Naive thymus-derived CD4-positive, alpha-beta T cell (primary cell): ENCODE data around the gene GLS. TPM values are rescaled to one million over a fixed set of nuclear protein-coding genes. Genes with fewer than 3 reads are reported as not detected.

Experiments
- ATAC-seq: fragments of 150-1000 bp; cut with Tn5 transposase; 2 replicates; pipeline ENCODE4 v1.10.0; 2021; ENCODE audit warnings: mild to moderate bottlenecking, moderate library complexity
- CTCF ChIA-PET: fragments of 350-600 bp; sonication (Branson Sonifier 250); formaldehyde crosslinking; loops from one replicate; lab custom pipeline; 2021; ENCODE audit warnings: antibody characterized with exemption; lab: Charles Lee
- POLR2A ChIA-PET: fragments of 350-600 bp; sonication (Branson Sonifier 250); formaldehyde crosslinking; loops from one replicate; lab custom pipeline; 2021; ENCODE audit warnings: antibody characterized with exemption, inconsistent platforms; lab: Charles Lee
- DNase-seq, 9 donors: peaks; one replicate each; pipeline versions ENCODE4 v3.0.0 to v3.0.0-alpha.2; 2020 to 2022; ENCODE audit warnings: mixed read lengths in 1 of 9
- H3K27ac ChIP-seq: one replicate; pipeline ENCODE4 v1.7.0; 2013; ENCODE audit warnings: mild to moderate bottlenecking, low read depth, low read length, moderate library complexity
- H3K27me3 ChIP-seq, 2 donors: one replicate each; pipeline ENCODE4 v1.7.0; 2013; ENCODE audit warnings: low read length in 2 of 2, mild to moderate bottlenecking in 2 of 2, moderate library complexity in 2 of 2; ENCODE audit not compliant: control insufficient read depth in 2 of 2, insufficient read depth in 2 of 2
- H3K36me3 ChIP-seq, 3 experiments: 1 replicate in 2 of 3; 2 replicates in 1 of 3; pipeline ENCODE4 v1.7.0; 2013; ENCODE audit warnings: low read length in 3 of 3, mild to moderate bottlenecking in 3 of 3, moderate library complexity in 1 of 3; ENCODE audit not compliant: insufficient read depth in 3 of 3, control insufficient read depth in 2 of 3
- H3K4me1 ChIP-seq, 2 donors: one replicate each; pipeline ENCODE4 v1.7.0; 2013; ENCODE audit warnings: low read length in 2 of 2, mild to moderate bottlenecking in 2 of 2, moderate library complexity in 1 of 2; ENCODE audit not compliant: control insufficient read depth in 2 of 2, insufficient read depth in 2 of 2
- H3K4me3 ChIP-seq: 2 replicates; pipeline ENCODE4 v1.7.0; 2013; ENCODE audit warnings: mild to moderate bottlenecking, low read length
- H3K9me3 ChIP-seq, 3 experiments: 1 replicate in 2 of 3; 2 replicates in 1 of 3; pipeline ENCODE4 v1.7.0; 2013; ENCODE audit warnings: low read length in 3 of 3; ENCODE audit not compliant: control insufficient read depth in 2 of 3
- H3K27ac Mint-ChIP-seq, 9 donors: one replicate each; pipeline ENCODE4 v1.8.0; 2020 to 2022; ENCODE audit warnings: mixed read lengths in 9 of 9, mild to moderate bottlenecking in 8 of 9, moderate library complexity in 5 of 9, inconsistent platforms in 2 of 9
- H3K27me3 Mint-ChIP-seq, 5 donors: one replicate each; pipeline ENCODE4 v1.8.0; 2021 to 2022; ENCODE audit warnings: mixed read lengths in 5 of 5, mild to moderate bottlenecking in 1 of 5
- H3K36me3 Mint-ChIP-seq, 5 donors: one replicate each; pipeline ENCODE4 v1.8.0; 2020 to 2022; ENCODE audit warnings: mixed read lengths in 5 of 5, mild to moderate bottlenecking in 3 of 5, inconsistent platforms in 1 of 5
- H3K4me1 Mint-ChIP-seq, 7 donors: one replicate each; pipeline ENCODE4 v1.8.0; 2020 to 2022; ENCODE audit warnings: mixed read lengths in 7 of 7, mild to moderate bottlenecking in 3 of 7, inconsistent platforms in 1 of 7
- H3K4me3 Mint-ChIP-seq, 10 donors: one replicate each; pipeline ENCODE4 v1.8.0; 2020 to 2022; ENCODE audit warnings: mild to moderate bottlenecking in 10 of 10, mixed read lengths in 10 of 10, moderate library complexity in 6 of 10, inconsistent platforms in 2 of 10
- H3K9me3 Mint-ChIP-seq, 11 donors: one replicate each; pipeline ENCODE4 v1.8.0; 2020 to 2022; ENCODE audit warnings: mixed read lengths in 11 of 11, mild to moderate bottlenecking in 4 of 11, inconsistent platforms in 1 of 11, moderate library complexity in 1 of 11
- intact Hi-C, 2 donors: fragments of 100-400 bp; cut with micrococcal nuclease; formaldehyde crosslinking; loops; one replicate each; pipeline ENCODE4 v1.15.1; 2023
- polyA plus RNA-seq, 2 donors: library from polyadenylated mRNA; unstranded; fragments of 300-500 nt; fragmentation: Illumina TruSeq; gene quantifications; one replicate each; pipeline ENCODE4 v1.2.3, GENCODE V29; 2021
- total RNA-seq, 6 experiments: library from RNA in 5 of 6; stranded (reverse) in 5 of 6; gene quantifications; 1 replicate in 5 of 6; 2 replicates in 1 of 6; pipeline ENCODE4 v1.2.3 and lab custom pipeline; 2021 to 2026

GLS gene
- total and polyA plus RNA-seq, 7 experiments from 2014 or later: 34.6 to 234 (median 189) TPM

- H3K9me3 Mint-ChIP-seq: no peaks in the 10 kb centered on the region
- Histone ChIP-seq H3K4me1 (peaks cover 12 to 19% of the 10 kb centered on the region in 2 donors), H3K4me3 (no peak overlapping the region), H3K36me3 (no peaks in the 10 kb centered on the region), H3K27me3 (no peaks in the 10 kb centered on the region), H3K9me3 (no peaks in the 10 kb centered on the region), H3K27ac (no peak overlapping the region)
- no peaks in the 10 kb centered on the region for H3K27me3 Mint-ChIP-seq
- intact Hi-C loops: no loop called here
- no peak for ATAC-seq
- no peak for DNase-seq
- CTCF ChIA-PET: no interaction called here
- peaks cover 5 to 28% (median 16%) of the 10 kb centered on the region in 7 donors for H3K4me1 Mint-ChIP-seq
- peaks cover 0 to 6% (median 0%) of the 10 kb centered on the region in 5 donors for H3K36me3 Mint-ChIP-seq
- POLR2A ChIA-PET: no interaction called here
- peak overlapping the region in 3 of 9 donors; percentile 44 to 68 (median 54) for H3K27ac Mint-ChIP-seq
- no peak overlapping the region for H3K4me3 Mint-ChIP-seq
Observed at GRCh38 chr2:190943706-190944105, 63.1 kb downstream of the GLS start.

GRCh38 chr2:190947141-190947540 is 66.5 kb downstream of the GLS start:
- no peak overlapping the region for H3K4me3 ChIP-seq
- Mint-ChIP-seq H3K9me3 (no peaks in the 10 kb centered on the region), H3K27ac (peak overlapping the region in 3 of 9 donors; percentile 93 to 98 (median 98)), H3K4me3 (peak overlapping the region in 4 of 10 donors; percentile 3 to 67 (median 32)), H3K27me3 (no peaks in the 10 kb centered on the region), H3K36me3 (peaks cover 0 to 6% (median 0%) of the 10 kb centered on the region in 5 donors), H3K4me1 (peaks cover 3 to 19% (median 14%) of the 10 kb centered on the region in 7 donors)
- no peaks in the 10 kb centered on the region for H3K36me3 ChIP-seq
- DNase-seq: peak in 6 of 9 donors; percentile 14 to 57 (median 38)
- POLR2A ChIA-PET: interaction anchor here (0.6 to 4.1 kb wide), 9 partner anchors 9 to 203 kb away, joined by 3 to 34 read pairs (median 4); partner anchors contain the start of genes GLS and STAT4
- intact Hi-C loops: loop anchor here (1.0 to 5.0 kb wide), 7 partner anchors 8 to 165 kb away; no protein-coding TSS in a partner anchor
- no peaks in the 10 kb centered on the region for H3K27me3 ChIP-seq
- peaks cover 12 to 27% of the 10 kb centered on the region in 2 donors for H3K4me1 ChIP-seq
- no peaks in the 10 kb centered on the region for H3K9me3 ChIP-seq
- ATAC-seq: peak; percentile 47
- CTCF ChIA-PET: interaction anchor here (0.6 to 3.3 kb wide), 11 partner anchors 14 to 166 kb away, joined by 3 to 23 read pairs (median 4); no protein-coding TSS in a partner anchor
- peak overlapping the region; percentile 74 for H3K27ac ChIP-seq

- ChIA-PET POLR2A (interaction anchor here (0.6 to 4.1 kb wide), 9 partner anchors 10 to 203 kb away, joined by 3 to 34 read pairs (median 4); partner anchors contain the start of genes GLS and STAT4), CTCF (interaction anchor here (0.6 to 3.3 kb wide), 13 partner anchors 13 to 167 kb away, joined by 3 to 23 read pairs (median 4); no protein-coding TSS in a partner anchor)
- Mint-ChIP-seq H3K27me3 (no peaks in the 10 kb centered on the region), H3K36me3 (peaks cover 0 to 6% (median 0%) of the 10 kb centered on the region in 5 donors), H3K27ac (peak overlapping the region in 4 of 9 donors; percentile 68 to 98 (median 96)), H3K9me3 (no peaks in the 10 kb centered on the region), H3K4me3 (peak overlapping the region in 7 of 10 donors; percentile 26 to 78 (median 57)), H3K4me1 (peaks cover 7 to 19% (median 15%) of the 10 kb centered on the region in 7 donors)
- Histone ChIP-seq H3K4me3 (no peak overlapping the region), H3K9me3 (no peaks in the 10 kb centered on the region), H3K4me1 (peaks cover 12 to 27% of the 10 kb centered on the region in 2 donors), H3K36me3 (no peaks in the 10 kb centered on the region), H3K27me3 (no peaks in the 10 kb centered on the region), H3K27ac (peak overlapping the region; percentile 74)
- DNase-seq (peak in 7 of 9 donors; percentile 53 to 80 (median 72)), ATAC-seq (peak; percentile 92)
- intact Hi-C loops: loop anchor here (1.0 to 5.0 kb wide), 11 partner anchors 8 to 565 kb away; partner anchors contain the start of gene GLS (in 1 of the 2)
Observed at GRCh38 chr2:190947711-190948251, 67.2 kb downstream of the GLS start.

GRCh38 chr2:190948671-190949070 is 68.0 kb downstream of the GLS start:
- Histone ChIP-seq H3K27ac (peak overlapping the region; percentile 56), H3K4me1 (peaks cover 12 to 27% of the 10 kb centered on the region in 2 donors), H3K27me3 (no peaks in the 10 kb centered on the region), H3K36me3 (no peaks in the 10 kb centered on the region), H3K4me3 (no peak overlapping the region), H3K9me3 (no peaks in the 10 kb centered on the region)
- ATAC-seq: no peak
- intact Hi-C loops: loop anchor here (1.0 to 5.0 kb wide), 7 partner anchors 36 to 566 kb away; partner anchors contain the start of gene GLS (in 1 of the 2)
- no peak overlapping the region for H3K27ac Mint-ChIP-seq
- no peaks in the 10 kb centered on the region for H3K27me3 Mint-ChIP-seq
- H3K36me3 Mint-ChIP-seq: peaks cover 0 to 6% (median 0%) of the 10 kb centered on the region in 5 donors
- no peak overlapping the region for H3K4me3 Mint-ChIP-seq
- peaks cover 7 to 19% (median 15%) of the 10 kb centered on the region in 7 donors for H3K4me1 Mint-ChIP-seq
- ChIA-PET POLR2A (interaction anchor here (1.5 to 4.1 kb wide), 2 partner anchors 11 to 67 kb away, joined by 4 to 34 read pairs; partner anchors contain the start of gene GLS), CTCF (interaction anchor here (0.7 to 3.3 kb wide), 4 partner anchors 14 to 168 kb away, joined by 3 to 23 read pairs (median 5); no protein-coding TSS in a partner anchor)
- DNase-seq: no peak
- no peaks in the 10 kb centered on the region for H3K9me3 Mint-ChIP-seq

GRCh38 chr2:190950566-190950991 is 70.0 kb downstream of the GLS start:
- ChIA-PET POLR2A (interaction anchor here (0.6 to 1.2 kb wide), 2 partner anchors 18 to 34 kb away, joined by 3 to 6 read pairs; no protein-coding TSS in a partner anchor), CTCF (interaction anchor here (1.1 kb wide), 1 partner anchor 170 kb away, joined by 3 read pairs; no protein-coding TSS in a partner anchor)
- Histone ChIP-seq H3K27me3 (no peaks in the 10 kb centered on the region), H3K36me3 (no peaks in the 10 kb centered on the region), H3K4me3 (no peak overlapping the region), H3K4me1 (peaks cover 12 to 27% of the 10 kb centered on the region in 2 donors), H3K27ac (no peak overlapping the region), H3K9me3 (no peaks in the 10 kb centered on the region)
- Mint-ChIP-seq H3K4me1 (peaks cover 7 to 17% (median 8%) of the 10 kb centered on the region in 7 donors), H3K9me3 (peaks cover 0 to 4% (median 0%) of the 10 kb centered on the region in 11 donors), H3K27ac (no peak overlapping the region), H3K36me3 (peaks cover 0 to 11% (median 4%) of the 10 kb centered on the region in 5 donors), H3K27me3 (no peaks in the 10 kb centered on the region), H3K4me3 (no peak overlapping the region)
- ATAC-seq: no peak
- intact Hi-C loops: no loop called here
- DNase-seq: no peak

GRCh38 chr2:190953257-190953656 is 72.6 kb downstream of the GLS start:
- peaks cover 2 to 30% (median 9%) of the 10 kb centered on the region in 7 donors for H3K4me1 Mint-ChIP-seq
- Histone ChIP-seq H3K27me3 (no peaks in the 10 kb centered on the region), H3K27ac (no peak overlapping the region), H3K36me3 (no peaks in the 10 kb centered on the region), H3K9me3 (no peaks in the 10 kb centered on the region), H3K4me3 (no peak overlapping the region), H3K4me1 (peaks cover 4 to 13% of the 10 kb centered on the region in 2 donors)
- H3K9me3 Mint-ChIP-seq: peaks cover 0 to 18% (median 3%) of the 10 kb centered on the region in 11 donors
- CTCF ChIA-PET: interaction anchor here (0.7 kb wide), 1 partner anchor 92 kb away, joined by 3 read pairs; no protein-coding TSS in a partner anchor
- DNase-seq: no peak
- intact Hi-C loops: no loop called here
- POLR2A ChIA-PET: no interaction called here
- H3K27ac Mint-ChIP-seq: no peak overlapping the region
- ATAC-seq: no peak
- H3K4me3 Mint-ChIP-seq: no peak overlapping the region
- H3K36me3 Mint-ChIP-seq: peaks cover 6 to 31% (median 19%) of the 10 kb centered on the region in 5 donors
- no peaks in the 10 kb centered on the region for H3K27me3 Mint-ChIP-seq
